Fibroblast of upper back skin (primary cell): ENCODE results near the gene CCNB1.
"Not testable (repeated sequence)": the region's sequence is repeated elsewhere in the genome, so short reads cannot be mapped to it uniquely, and the experiment has no call there.

ENCODE experiments used
- DNase-seq: peaks from one replicate; pipeline ENCODE4 v3.0.0-alpha.2; 2013

The CCNB1 gene

GRCh38 chr5:69166686-69167492 lies at the start of gene CCNB1:
TSS of gene CCNB1 (plus strand) at chr5:69167150. CDS start at chr5:69167263, 113 bp downstream.
- DNase-seq: peak; percentile 97

- peak; percentile 63 for DNase-seq
These were observed 37.5 kb upstream of the CCNB1 start for GRCh38 chr5:69129413-69129812.

DNA sequence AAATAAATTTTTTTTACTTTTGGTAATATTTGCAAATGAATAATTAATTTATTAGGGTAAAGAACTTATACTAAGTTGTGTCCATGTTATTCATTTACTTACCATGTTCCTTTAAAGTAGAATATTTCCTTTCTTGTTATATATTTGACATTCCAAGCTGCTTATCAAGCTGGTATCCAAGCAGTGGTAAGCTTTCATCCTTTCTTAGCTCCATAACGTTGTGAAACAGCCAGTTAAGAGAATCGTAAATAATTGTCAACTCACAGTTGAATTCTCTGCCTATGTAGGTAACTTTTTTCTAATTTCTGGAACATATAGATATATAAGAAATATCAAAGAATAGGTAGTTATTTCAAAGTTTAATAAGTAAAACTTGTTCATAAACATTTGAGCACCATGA lies 36.7 kb upstream of the CCNB1 start:
- no peak for DNase-seq

DNA sequence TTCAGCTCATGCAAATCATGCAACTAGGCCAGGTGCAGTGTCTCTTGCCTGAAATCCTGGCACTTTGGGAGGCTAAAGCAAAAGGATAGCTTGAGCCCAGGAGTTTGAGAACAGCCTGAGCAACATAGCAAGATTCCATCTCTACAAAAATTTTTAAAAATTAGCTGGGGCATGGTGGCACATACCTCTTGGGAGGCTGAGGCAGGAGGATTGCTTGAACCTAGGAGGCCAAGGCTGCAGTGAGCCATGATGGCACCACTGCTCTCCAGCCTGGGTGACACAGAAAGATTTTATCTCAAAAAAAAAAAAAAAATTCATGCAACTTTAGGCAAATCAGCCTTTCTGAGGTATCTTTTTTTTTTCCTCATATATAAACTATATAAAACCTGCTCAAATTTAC lies 35.6 kb upstream of the CCNB1 start:
- no peak for DNase-seq

GRCh38 chr5:69134126-69134525 lies 32.8 kb upstream of the CCNB1 start:
- no peak for DNase-seq

- peak; percentile 9 for DNase-seq
These were observed 30.7 kb upstream of the CCNB1 start for GRCh38 chr5:69136293-69136692.

DNA sequence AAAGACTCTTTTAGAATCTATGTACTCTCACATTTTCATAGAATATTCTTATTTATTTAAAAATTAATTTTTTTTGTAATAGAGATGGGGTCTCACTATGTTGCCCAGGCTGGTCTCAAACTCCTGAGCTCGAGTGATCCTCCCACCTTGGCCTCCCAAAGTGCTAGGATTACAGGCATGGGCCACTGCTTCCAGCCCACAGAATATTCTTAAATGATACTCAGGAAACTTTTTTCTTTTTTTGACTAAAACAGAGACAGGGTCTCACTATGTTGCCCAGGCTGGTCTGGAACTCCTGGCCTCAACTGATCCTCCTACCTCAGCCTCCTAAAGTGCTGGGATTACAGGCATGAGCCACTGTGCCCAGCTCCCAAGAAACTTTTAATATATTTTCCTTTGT lies 29.7 kb upstream of the CCNB1 start:
- not testable (repeated sequence) for DNase-seq

- DNase-seq: no peak
These were observed 29.1 kb upstream of the CCNB1 start for GRCh38 chr5:69137807-69138206.

DNA sequence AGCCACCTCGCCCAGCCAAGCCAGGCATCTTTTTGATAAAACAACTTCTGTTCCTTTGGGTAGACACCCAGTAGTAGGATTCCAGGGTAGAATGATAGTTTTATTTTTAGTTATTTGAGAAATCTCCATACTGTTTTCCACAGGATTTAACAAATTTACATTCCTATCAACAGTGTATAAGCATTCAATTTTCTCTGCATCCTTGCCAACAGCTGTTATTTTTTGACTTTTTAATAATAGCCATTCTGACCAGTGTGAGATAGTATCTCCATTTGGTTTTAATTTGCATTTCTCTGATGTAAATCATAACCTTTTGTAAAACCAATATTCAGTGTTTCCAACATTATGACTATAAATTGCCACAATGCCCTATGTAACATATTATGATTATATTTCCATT lies 28.2 kb upstream of the CCNB1 start:
- no peak for DNase-seq

DNA sequence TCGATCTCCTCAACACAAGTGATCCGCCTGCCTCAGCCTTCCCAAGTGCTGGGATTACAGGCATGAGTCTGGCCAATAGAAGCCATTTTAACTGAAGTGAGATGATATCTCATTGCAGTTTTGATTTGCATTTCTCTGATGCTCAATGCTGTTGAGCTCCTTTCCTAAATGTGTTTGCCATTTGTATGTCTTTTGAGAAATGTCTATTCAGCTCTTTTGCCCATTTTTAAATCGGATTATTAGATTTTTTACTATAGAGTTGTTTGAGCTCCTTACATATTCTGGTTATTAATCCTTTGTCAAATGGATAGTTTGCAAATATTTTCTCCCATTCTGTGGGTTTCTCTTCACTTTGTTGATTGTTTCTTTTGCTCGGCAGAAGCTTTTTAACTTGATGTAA lies 26.7 kb upstream of the CCNB1 start:
- not testable (repeated sequence) for DNase-seq

DNA sequence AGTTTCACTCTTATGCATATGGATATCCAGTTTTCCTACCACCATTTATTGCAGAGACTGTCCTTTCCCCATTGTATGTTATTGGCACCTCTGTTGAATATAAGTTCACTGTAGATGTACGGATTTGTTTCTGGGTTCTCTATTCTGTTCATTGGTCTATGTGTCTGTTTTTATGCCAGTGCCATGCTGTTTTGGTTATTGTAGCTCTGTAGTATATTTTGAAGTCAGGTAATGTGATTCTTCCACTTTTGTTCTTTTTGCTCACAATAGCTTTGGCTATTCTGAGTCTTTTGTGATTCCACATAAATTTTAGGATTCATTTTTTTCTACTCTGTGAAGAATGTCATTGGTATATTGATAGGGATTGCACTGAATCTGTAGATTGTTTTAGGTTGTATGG lies 26.1 kb upstream of the CCNB1 start:
- DNase-seq: no peak

DNA sequence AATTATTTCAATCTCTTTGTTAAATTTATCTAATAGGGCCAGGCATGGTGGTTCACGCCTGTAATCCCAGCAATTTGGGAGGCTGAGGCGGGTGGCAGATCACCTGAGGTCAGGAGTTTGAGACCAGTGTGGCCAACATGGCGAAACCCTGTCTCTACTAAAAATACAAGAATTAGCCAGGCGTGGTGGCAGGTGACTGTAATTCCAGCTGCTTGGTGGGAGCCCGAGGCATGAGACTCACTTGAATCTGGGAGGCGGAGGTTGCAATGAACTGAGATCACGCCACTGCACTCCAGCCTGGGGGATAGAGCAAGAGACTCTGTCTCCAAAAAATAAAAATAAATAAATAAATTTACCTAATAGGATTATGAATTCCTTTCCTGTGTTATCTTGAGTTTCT lies 18.4 kb upstream of the CCNB1 start:
- DNase-seq: not testable (repeated sequence)

DNA sequence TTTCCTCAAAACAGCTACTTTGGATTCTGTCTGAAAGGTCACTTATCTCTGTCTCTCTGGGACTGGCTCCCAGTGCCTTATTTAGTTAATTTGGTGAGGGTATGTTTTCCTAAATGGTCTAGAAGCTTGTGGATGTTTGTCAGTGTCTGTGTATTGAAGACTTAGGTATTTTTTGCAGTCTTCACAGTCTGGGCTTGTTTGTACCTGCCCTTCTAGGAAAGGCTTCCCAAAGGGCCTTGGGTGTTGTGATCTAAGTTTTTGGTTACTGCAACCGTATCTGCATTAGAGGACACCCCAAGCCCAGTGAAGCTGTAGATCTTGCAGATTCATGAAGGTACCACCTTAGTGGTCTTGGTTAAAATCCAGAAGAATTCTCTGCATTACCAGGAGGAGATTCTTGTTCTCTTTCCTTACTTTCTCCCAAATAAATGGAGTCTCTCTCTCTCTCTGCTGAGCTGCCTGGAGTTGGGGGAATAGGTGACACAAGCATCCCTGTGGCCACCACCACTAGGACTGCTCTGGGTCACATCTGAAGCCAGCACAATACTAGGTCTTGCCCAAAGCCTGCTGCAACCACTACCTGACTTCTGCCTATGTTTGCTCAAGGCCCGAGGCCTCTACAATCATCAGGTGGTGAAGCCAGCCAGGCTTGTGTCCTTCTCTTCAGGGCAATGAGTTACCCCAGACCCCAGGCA lies 17.8 kb upstream of the CCNB1 start:
- no peak for DNase-seq

DNA sequence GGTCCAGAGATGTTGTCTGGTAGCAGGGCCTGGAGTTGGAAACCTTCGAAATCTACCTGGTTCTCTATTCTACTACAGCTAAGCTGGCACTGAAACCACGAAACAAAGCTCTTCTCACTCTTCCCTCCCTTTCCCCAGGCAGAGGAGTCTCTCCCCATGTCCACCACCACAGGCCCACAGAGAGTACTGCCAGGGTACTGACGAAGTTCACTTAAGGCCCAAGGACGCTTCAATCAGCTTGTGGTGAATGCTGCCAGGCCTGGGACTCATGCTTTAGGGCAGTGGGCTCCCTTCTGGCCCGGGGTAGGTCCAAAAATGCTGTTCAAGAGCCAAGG lies 17.3 kb upstream of the CCNB1 start:
- no peak for DNase-seq

GRCh38 chr5:69152731-69153130 lies 14.2 kb upstream of the CCNB1 start:
- DNase-seq: no peak

DNA sequence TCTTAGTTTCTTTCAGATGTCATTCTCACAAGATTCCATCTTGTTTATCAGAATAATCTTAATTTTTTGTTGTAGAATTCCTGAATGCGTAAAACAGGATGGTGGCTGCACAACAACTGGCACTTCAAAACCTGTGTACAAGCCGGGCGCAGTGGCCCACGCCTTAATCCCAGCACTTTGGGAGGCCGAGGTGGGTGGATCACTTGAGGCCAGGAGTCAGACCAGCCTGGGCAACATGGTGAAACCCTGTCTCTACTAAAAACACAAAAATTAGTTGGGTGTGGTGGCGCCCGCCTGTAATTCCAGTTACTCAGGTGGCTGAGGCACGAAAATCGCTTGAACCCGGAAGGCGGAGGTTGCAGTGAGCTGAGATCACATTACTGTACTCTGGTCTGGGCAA lies 10.5 kb upstream of the CCNB1 start:
- DNase-seq: no peak

DNA sequence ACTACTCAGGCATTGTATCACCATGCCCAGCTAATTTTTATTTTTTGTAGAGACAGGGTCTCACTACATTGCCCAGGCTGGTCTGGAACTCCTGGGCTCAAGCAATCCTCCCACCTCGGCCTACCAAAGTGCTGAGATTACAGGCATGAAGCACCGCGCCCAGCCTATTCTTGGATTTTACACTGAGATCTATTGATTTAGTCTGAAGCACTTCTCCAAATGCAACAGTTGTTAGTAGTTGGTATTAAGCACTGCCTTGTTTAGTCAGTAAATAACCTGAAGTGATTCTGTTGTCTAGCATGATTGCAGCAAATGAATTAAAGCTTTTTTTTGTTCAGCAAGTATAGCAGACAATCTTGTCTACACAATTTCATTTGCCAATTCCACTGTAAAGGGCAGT lies 8.9 kb upstream of the CCNB1 start:
- no peak for DNase-seq

GRCh38 chr5:69160651-69161050 lies 6.3 kb upstream of the CCNB1 start:
- DNase-seq: no peak

GRCh38 chr5:69167493-69167855 lies 524 bp downstream of the CCNB1 start:
- no peak for DNase-seq

DNA sequence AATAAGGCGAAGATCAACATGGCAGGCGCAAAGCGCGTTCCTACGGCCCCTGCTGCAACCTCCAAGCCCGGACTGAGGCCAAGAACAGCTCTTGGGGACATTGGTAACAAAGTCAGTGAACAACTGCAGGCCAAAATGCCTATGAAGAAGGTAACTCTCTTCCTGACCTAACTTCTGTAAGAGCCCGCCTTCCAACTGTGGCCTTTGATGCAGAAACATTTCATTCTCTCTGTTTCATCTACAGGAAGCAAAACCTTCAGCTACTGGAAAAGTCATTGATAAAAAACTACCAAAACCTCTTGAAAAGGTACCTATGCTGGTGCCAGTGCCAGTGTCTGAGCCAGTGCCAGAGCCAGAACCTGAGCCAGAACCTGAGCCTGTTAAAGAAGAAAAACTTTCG lies 979 bp downstream of the CCNB1 start:
- DNase-seq: no peak

DNA sequence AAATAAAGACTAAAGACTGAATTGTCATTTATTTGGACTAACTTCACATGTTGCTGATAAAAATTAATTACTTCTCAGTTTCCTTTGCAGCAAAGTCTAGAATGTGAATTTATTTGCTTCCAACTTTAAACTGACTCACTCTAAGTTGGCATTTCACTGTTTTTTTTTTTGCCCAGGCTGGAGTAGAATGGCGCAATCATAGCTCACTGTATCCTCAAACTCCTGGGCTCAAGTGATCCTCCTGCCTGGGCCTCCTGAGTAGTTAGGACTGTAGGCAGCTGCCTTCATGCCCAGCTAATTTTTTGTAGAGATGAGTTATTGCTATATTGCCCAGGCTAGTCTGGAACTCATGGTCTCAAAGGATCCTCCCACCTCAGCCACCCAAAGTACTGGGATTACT lies 3.5 kb downstream of the CCNB1 start:
- no peak for DNase-seq

DNA sequence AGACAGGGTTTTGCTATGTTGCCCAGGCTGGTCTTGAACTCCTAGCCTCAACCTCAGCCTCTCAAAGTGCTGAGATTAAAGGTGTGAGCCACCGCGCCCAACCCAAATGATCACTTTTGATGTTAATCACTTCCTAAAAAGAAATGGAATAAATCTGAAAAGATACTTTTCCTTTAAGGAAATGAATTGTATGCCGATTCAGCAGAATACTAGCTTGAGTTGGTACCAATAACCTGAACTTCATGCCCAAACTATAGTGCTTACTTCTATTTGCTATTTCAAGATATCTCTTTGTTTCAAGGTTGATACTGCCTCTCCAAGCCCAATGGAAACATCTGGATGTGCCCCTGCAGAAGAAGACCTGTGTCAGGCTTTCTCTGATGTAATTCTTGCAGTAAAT lies 4.0 kb downstream of the CCNB1 start:
- DNase-seq: no peak

DNA sequence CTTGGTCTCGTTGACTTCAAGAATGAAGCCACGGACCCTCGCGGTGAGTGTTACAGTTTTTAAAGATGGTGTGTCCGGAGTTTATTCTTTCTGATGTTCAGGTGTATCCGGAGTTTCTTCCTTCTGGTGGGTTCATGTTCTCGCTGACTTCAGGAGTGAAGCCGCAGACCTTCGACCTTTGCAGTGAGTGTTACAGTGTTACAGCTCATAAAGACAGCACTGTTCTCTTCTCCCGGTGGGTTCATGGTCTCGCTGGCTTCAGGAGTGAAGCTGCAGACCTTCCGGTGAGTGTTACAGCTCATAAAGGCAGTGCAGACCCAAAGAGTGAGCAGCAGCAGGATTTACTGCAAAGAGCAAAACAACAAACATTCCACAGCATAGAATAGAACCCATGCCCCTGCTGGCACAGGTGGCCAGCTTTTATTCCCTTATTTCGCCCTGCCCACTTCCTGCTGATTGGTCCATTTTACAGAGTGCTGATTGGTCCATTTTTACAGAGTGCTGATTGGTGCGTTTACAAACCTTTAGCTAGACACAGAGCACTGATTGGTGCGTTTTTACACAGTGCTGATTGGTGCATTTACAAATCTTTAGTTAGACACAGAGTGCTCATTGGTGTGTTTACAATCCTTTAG lies 14.8 kb downstream of the CCNB1 start:
- DNase-seq: not testable (repeated sequence)

GRCh38 chr5:69184621-69185020 lies 17.7 kb downstream of the CCNB1 start:
- no peak for DNase-seq
